Measurements from ENCODE around the gene SEC16A. TPM values are rescaled to one million over a fixed set of nuclear protein-coding genes. Genes with fewer than 3 reads are reported as not detected.

The SEC16A gene
- total and polyA plus RNA-seq, 8 donors: 51.2 to 79.5 (median 61.3) TPM

DNA sequence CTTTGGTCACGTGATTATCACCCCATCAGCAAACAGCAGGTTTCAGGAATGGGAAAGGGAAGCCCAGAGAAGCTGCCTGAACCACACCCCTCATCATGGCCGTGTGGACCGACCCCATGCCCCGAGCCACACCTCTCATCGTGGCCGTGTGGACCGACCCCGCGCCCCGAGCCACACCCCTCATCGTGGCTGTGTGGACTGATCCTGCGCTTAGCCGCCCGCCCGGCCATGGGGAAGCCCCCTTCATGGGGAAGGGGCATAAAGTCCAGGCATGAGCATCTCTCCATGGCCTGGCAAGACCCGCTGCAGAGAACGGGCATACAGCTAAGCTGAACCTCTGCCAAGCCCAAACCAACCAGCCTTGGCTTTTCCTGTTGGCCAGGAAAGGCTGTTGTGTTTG, 89.3 kb downstream of the SEC16A start:
- intact Hi-C loops (cut with DNase I): no loop called here
- Histone ChIP-seq H3K4me3 (no peak overlapping the region), H3K27ac (no peak overlapping the region), H3K4me1 (peaks cover under 1 to 8% of the 10 kb centered on the region in 2 donors), H3K27me3 (no peaks in the 10 kb centered on the region), H3K9me3 (no peaks in the 10 kb centered on the region), H3K36me3 (peaks cover 0 to 93% of the 10 kb centered on the region in 2 donors)
- TF ChIP-seq, protein P1, sequence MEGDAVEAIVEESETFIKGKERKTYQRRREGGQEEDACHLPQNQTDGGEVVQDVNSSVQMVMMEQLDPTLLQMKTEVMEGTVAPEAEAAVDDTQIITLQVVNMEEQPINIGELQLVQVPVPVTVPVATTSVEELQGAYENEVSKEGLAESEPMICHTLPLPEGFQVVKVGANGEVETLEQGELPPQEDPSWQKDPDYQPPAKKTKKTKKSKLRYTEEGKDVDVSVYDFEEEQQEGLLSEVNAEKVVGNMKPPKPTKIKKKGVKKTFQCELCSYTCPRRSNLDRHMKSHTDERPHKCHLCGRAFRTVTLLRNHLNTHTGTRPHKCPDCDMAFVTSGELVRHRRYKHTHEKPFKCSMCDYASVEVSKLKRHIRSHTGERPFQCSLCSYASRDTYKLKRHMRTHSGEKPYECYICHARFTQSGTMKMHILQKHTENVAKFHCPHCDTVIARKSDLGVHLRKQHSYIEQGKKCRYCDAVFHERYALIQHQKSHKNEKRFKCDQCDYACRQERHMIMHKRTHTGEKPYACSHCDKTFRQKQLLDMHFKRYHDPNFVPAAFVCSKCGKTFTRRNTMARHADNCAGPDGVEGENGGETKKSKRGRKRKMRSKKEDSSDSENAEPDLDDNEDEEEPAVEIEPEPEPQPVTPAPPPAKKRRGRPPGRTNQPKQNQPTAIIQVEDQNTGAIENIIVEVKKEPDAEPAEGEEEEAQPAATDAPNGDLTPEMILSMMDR (IDR thresholded peaks at IDR 0.05): no peak
- DNase-seq (no peak), ATAC-seq (no peak)

DNA sequence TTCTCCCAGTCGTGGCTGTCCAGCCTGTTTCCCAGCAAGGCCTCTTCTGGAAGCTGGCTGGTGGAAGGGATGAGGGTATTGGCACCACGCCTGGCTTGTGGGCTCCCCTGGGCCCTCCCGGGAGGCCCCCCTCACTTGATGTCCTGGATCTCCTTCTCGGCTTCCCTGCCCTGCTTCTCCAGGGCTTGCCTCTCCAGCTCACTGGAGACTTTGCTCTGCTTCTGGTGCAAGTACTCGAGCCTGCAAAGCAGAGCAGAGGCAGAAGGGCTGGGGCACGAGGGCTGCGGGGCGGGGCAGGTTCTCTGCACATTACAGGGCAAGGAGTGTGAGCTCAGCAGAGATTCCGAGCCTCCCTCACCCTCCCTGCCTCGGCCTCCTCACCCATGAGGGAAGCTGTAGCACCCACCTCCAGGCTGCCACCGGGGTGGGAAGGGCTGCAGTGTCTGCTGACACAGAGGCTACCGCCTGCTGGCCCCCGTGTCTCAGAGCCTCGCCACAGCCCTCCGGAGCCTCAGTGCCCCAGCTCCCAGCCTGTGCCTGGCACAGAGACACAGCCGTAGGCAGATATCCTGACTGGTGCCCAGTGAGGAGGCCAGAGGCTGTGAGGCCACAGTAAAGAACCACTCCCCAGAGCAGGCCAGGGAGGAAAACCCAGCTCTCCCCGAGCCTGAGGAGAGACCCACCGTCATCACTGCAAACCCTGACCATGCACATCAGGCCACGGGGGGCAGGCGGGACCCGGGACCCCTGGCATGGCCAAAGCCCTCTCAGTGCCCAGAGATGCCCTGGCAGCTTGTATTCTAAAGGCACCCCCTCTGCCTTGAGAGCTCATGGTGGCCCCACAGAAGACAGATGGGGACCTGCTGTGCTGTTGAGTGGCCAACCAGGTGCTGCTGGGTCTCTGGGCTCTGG, 90.0 kb downstream of the SEC16A start:
- no peak for DNase-seq
- Histone ChIP-seq H3K27me3 (no peaks in the 10 kb centered on the region), H3K27ac (no peak overlapping the region), H3K4me3 (no peak overlapping the region), H3K9me3 (no peaks in the 10 kb centered on the region), H3K4me1 (peaks cover 0 to under 1% of the 10 kb centered on the region in 2 donors), H3K36me3 (peaks cover 0 to 95% of the 10 kb centered on the region in 2 donors)
- intact Hi-C loops (cut with DNase I): no loop called here
- TF ChIP-seq, protein P1 (IDR thresholded peaks at IDR 0.05): no peak
- no peak for ATAC-seq

DNA sequence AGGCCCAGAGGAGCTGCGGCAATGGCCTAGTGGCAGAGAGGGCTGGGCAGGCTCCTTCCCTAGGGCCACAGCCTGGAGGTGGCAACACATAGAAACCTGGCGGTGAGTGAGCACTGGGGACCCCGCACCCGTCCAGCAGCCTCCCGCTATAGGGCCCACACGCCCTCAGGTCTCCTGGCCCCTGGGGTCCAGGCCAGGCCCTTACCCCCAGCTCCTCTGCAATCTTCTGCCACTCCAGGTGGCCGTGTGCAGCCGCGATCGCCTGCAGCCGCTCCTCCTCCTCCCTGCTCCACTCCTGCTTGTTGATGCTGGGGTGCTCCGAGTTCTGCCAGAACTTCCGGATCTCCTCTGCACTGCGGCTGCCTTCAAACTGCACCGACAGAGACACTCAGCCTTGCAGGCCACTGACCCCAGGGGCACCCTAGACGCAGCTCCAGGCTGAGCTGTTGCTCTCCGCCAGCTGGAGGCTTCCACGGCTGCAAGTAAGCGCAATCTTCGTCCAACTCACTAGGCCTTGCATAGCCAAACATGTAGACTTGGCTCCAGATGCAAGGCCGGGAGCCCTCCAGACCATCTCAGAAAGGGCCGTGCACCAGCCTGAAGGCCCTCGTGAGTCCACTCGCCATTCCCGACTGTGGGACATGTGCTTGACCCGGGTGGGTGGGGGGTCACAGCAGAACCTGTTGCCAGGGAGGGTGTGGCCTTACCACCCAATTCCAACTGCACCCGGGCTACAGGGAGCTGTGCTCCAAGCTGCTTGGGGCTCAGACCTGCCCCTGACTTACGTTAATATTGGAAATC, 90.9 kb downstream of the SEC16A start:
- DNase-seq: no peak
- TF ChIP-seq, protein P1 (IDR thresholded peaks at IDR 0.05): no peak
- no peaks in the 10 kb centered on the region for H3K4me1 ChIP-seq

More for the DNA sequence above, 90.9 kb downstream of the SEC16A start:
- intact Hi-C loops (cut with DNase I): no loop called here
- H3K36me3 ChIP-seq: peaks cover 0 to 98% of the 10 kb centered on the region in 2 donors
- H3K27me3 ChIP-seq: no peaks in the 10 kb centered on the region
- H3K27ac ChIP-seq: no peak overlapping the region
- ATAC-seq: no peak
- no peaks in the 10 kb centered on the region for H3K9me3 ChIP-seq
- H3K4me3 ChIP-seq: no peak overlapping the region

Small RNAs within 50 kb of the gene (microRNA-seq; reads per million reads assigned to microRNA genes)
- 0.14 to 0.17 reads per million in 2 donors for gene MIR4673

Other genes starting within 250 kb of the SEC16A start
- 10 to 100 TPM; 10.5 to 13.6 TPM for gene QSOX2, start 237.2 kb downstream of the SEC16A start, total RNA-seq
- gene QSOX2, start 237.2 kb downstream of the SEC16A start, polyA plus RNA-seq (ENCODE audit: insufficient read length in 6 of 6): 10 to 100 TPM in 5 of 6 donors, 1 to 10 TPM in 1; 9.5 to 15.4 (median 12.0) TPM
- gene CCDC187, start 178.9 kb downstream of the SEC16A start, total RNA-seq: 1 to 10 TPM in 1 of 2 donors, under 1 TPM in 1; 0.47 to 2.6 TPM
- gene CCDC187, start 178.9 kb downstream of the SEC16A start, polyA plus RNA-seq (ENCODE audit: insufficient read length in 6 of 6): 1 to 10 TPM; 1.1 to 3.0 (median 1.9) TPM
- gene GPSM1, start 155.5 kb downstream of the SEC16A start, total RNA-seq: 10 to 100 TPM; 21.7 to 22.4 TPM
- 10 to 100 TPM; 41.9 to 84.3 (median 55.0) TPM for gene GPSM1, start 155.5 kb downstream of the SEC16A start, polyA plus RNA-seq (ENCODE audit: insufficient read length in 6 of 6)
- 10 to 100 TPM; 12.0 to 17.5 TPM for gene DNLZ, start 119.3 kb downstream of the SEC16A start, total RNA-seq
- 10 to 100 TPM in 2 of 6 donors, 1 to 10 TPM in 4; 4.2 to 18.8 (median 6.2) TPM for gene DNLZ, start 119.3 kb downstream of the SEC16A start, polyA plus RNA-seq (ENCODE audit: insufficient read length in 6 of 6)
- 10 to 100 TPM in 1 of 2 donors, 1 to 10 TPM in 1; 6.6 to 11.1 TPM for gene CARD9, start 109.4 kb downstream of the SEC16A start, total RNA-seq
- 1 to 10 TPM in 5 of 6 donors, under 1 TPM in 1; 0.66 to 1.7 (median 1.3) TPM for gene CARD9, start 109.4 kb downstream of the SEC16A start, polyA plus RNA-seq (ENCODE audit: insufficient read length in 6 of 6)
- 1 to 10 TPM; 5.8 to 7.6 TPM for gene SNAPC4, start 82.9 kb downstream of the SEC16A start, total RNA-seq
- 10 to 100 TPM; 10.6 to 14.2 (median 12.0) TPM for gene SNAPC4, start 82.9 kb downstream of the SEC16A start, polyA plus RNA-seq (ENCODE audit: insufficient read length in 6 of 6)
- gene ENTR1, start 72.4 kb downstream of the SEC16A start, total RNA-seq: 10 to 100 TPM; 37.8 to 62.5 TPM
- gene ENTR1, start 72.4 kb downstream of the SEC16A start, polyA plus RNA-seq (ENCODE audit: insufficient read length in 6 of 6): 10 to 100 TPM; 40.6 to 64.5 (median 51.8) TPM
- 10 to 100 TPM; 44.9 to 52.5 TPM for gene PMPCA, start 72.4 kb downstream of the SEC16A start, total RNA-seq
- 10 to 100 TPM; 44.7 to 59.5 (median 54.0) TPM for gene PMPCA, start 72.4 kb downstream of the SEC16A start, polyA plus RNA-seq (ENCODE audit: insufficient read length in 6 of 6)
- gene INPP5E, start 43.2 kb downstream of the SEC16A start, total RNA-seq: 10 to 100 TPM; 12.0 TPM
- 10 to 100 TPM; 11.4 to 19.8 (median 14.3) TPM for gene INPP5E, start 43.2 kb downstream of the SEC16A start, polyA plus RNA-seq (ENCODE audit: insufficient read length in 6 of 6)
- 100 to 1,000 TPM in 1 of 2 donors, 10 to 100 TPM in 1; 65.1 to 102 TPM for gene NOTCH1, start 63.0 kb upstream of the SEC16A start, total RNA-seq
- 10 to 100 TPM; 21.7 to 41.7 (median 30.4) TPM for gene NOTCH1, start 63.0 kb upstream of the SEC16A start, polyA plus RNA-seq (ENCODE audit: insufficient read length in 6 of 6)
- 100 to 1,000 TPM; 105 to 165 TPM for gene EGFL7, start 179.9 kb upstream of the SEC16A start, total RNA-seq
- 100 to 1,000 TPM in 2 of 6 donors, 10 to 100 TPM in 4; 65.7 to 139 (median 90.9) TPM for gene EGFL7, start 179.9 kb upstream of the SEC16A start, polyA plus RNA-seq (ENCODE audit: insufficient read length in 6 of 6)
- 100 to 1,000 TPM; 127 to 170 TPM for gene AGPAT2, start 204.4 kb upstream of the SEC16A start, total RNA-seq
- gene AGPAT2, start 204.4 kb upstream of the SEC16A start, polyA plus RNA-seq (ENCODE audit: insufficient read length in 6 of 6): 10 to 100 TPM; 24.9 to 48.3 (median 31.9) TPM
- 10 to 100 TPM; 12.6 to 12.7 TPM for gene DIPK1B, start 229.5 kb upstream of the SEC16A start, total RNA-seq
- 10 to 100 TPM; 23.7 to 37.4 (median 30.6) TPM for gene DIPK1B, start 229.5 kb upstream of the SEC16A start, polyA plus RNA-seq (ENCODE audit: insufficient read length in 6 of 6)

Data from left lung (tissue), 10 donors.